ENCODE results near the gene KRT6B.
"Not testable (repeated sequence)": the region's sequence is repeated elsewhere in the genome, so short reads cannot be mapped to it uniquely, and the experiment has no call there.

The KRT6B gene

GRCh38 chr12:52464897-52465296 lies 13.0 kb upstream of the KRT6B start:
- no peak for DNase-seq

- no peak for DNase-seq
These were observed 9.7 kb upstream of the KRT6B start for GRCh38 chr12:52461693-52462092.

DNA sequence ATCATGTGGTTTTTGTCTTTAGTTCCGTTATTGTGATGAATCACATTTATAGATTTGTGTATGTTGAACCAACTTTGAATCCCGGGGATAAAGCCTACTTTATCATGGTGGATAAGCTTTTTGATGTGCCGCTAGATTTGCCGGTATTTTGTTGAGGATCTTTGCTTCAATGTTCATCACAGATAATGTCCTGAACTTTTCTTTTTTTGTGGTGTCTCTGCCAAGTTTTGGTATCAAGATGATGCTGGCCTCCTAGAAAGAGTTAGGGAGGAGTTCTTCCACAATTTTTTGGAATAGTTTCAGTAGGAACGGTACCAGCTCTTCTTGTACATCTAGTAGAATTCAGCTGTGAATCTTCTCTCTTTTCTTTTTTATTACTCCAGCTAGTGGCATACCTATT lies 6.9 kb upstream of the KRT6B start:
- no peak for DNase-seq

DNA sequence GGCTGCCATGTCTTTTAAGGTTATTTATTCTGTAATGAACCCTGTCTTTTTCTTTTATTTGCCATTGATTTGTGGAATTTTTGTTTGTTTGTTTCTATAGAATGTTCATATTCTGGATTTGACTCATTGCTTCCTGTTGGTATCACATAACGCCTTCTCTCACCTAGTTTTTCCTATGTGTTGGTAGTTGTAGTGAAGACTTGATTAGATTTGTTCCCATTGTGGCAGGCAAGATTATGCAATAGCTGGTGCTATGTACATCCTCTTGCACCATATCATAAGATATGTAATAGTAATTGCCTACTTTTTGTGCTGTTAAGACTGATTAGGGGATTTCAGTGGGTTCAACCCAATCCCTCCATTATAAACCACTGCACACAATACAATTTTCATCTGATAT lies 3.9 kb upstream of the KRT6B start:
- no peak for DNase-seq

GRCh38 chr12:52454411-52455201 lies 2.7 kb upstream of the KRT6B start:
- DNase-seq: no peak

- DNase-seq: no peak
These were observed 3.7 kb downstream of the KRT6B start for GRCh38 chr12:52448228-52448627.

GRCh38 chr12:52447196-52447595 lies 4.8 kb downstream of the KRT6B start:
- DNase-seq: not testable (repeated sequence)

- DNase-seq: no peak
These were observed 5.4 kb downstream of the KRT6B start for GRCh38 chr12:52446367-52447045.

DNA sequence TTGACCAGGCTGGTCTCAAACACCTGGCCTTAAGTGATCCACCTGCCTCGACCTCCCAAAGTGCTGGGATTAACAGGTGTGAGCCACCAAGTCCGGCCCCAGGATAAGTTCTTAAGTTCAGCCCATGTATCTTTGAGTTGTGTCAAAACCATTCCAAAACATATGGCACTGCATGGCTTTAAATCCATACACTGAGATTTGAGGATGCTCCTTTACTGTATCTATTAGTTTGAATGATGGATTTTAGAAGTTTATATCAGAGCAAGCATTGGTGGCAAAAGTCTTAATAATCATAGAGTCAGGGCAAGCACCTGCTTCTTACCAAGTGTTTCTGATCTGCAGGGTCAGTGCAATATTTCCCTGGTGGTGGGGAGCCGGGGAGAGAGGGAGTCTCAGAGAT lies 6.1 kb downstream of the KRT6B start:
- no peak for DNase-seq

- DNase-seq: no peak
These were observed 7.0 kb downstream of the KRT6B start for GRCh38 chr12:52444647-52445595.

DNA sequence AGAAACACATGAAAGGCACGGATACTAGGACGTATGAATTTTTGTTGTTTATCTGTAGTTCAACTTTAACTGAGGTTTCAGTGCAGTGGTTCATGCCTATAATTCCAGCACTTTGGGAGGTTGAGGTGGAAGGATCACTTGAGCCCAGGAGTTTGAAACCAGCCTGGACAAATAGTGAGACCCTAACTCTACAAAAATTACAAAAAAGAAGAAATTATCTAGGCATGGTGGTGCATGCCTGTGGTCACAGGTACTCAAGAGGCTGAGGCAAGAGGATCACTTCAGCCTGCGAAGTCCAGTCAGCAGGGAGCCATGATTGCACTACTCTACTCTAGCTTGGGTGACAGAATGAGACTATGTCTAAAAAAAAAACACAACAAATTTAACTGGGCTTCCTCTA lies 8.0 kb downstream of the KRT6B start:
- no peak for DNase-seq

DNA sequence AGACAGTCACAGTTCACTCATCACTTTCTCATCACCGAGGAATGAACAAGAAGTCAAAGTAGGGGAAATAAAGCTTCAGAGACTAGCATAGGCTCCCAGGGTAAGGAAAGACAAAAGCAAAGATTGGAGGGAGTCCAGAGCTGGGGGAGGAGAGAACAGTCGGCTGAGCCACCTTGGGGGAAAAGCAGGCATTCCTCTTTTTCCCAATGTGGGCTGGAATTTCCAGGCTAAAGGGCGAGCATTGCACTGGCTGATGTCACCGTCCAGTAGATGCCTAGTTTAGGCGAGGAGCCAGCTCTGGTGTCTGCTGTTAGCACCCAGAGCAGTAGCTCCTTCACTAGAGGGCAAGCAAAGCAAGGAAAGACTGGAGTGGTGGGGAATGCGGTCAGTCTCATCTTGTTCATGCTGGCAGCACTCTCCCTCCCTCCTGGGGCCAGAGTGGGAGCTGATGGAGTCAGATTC lies 9.3 kb downstream of the KRT6B start:
- no peak for DNase-seq

GRCh38 chr12:52441320-52441911 lies 10.5 kb downstream of the KRT6B start:
- no peak for DNase-seq

DNA sequence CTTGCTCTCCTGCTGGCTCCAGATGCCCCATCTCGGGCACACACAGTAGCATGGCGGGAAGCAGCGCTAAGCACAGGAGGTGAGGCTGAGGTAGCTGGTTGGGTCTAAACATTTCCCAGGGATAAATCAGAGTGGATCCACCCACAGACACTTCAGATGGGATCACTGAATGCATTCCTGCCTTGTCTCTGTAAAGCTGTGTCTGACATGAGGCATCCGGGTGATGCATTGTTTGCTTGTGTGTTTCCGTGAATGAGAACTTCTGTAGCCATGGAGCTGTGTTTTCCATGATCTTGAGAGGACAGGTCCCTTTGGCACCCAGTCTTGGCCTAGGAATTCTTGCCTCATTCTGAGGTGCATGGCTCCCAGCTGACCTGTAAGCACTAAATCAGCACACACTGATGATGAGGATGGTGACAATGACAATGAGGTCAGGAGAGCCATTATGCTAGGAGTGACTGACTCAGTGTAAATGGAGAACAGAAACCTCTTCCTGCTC lies 11.1 kb downstream of the KRT6B start:
- no peak for DNase-seq

GRCh38 chr12:52439845-52440244 lies 12.1 kb downstream of the KRT6B start:
- DNase-seq: no peak

GRCh38 chr12:52439420-52439819 lies 12.5 kb downstream of the KRT6B start:
- DNase-seq: no peak

DNA sequence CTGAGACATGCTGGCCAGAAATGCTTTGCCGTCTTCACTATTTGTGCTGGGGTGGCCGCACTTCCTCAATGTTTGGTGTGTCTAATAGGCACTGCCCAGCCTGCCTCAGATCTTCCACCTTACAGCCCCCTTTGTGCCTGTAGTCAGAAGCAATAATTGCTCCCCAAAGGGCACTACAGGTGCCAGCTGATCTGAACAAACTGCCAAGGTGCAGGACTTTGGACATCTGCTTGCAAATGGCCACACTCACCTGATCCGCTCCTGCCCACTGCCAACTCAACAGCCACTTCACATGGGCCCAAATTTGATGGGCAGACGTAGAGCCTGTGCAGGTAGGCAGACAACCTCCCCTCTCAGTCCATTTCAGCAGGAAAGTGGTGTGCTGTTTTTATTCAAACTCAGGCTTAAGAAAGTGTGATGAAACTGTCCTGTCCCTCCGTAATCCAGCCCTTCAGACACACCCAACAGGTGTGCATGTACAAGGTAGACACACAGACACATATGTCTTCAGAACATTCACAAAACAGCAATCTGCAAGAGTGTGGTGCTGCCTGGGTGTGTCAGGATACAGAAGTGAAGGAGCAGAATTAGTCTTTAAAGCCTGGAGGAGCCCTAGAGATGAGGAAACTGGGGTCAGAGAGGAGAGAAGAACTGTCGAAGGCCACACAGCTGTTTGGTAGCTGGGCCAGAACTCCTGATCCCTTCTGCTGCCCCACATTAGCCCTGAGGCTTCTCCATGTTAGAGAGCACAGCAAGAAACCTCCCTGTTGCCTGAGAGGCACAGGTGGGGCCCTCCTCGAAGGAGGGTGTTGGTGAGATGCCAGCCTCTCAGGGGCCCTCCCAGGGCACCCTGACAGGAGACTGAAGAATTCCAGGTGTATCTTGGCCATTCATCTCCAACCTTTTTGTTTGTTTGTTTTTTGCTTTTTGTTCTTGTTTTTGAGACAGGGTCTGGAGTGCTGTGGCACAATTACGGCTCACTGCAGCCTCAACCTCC lies 13.3 kb downstream of the KRT6B start:
- DNase-seq: no peak

- no peak for DNase-seq
These were observed 14.4 kb downstream of the KRT6B start for GRCh38 chr12:52437508-52437907.

GRCh38 chr12:52436828-52437474 lies 15.0 kb downstream of the KRT6B start:
- DNase-seq: no peak

DNA sequence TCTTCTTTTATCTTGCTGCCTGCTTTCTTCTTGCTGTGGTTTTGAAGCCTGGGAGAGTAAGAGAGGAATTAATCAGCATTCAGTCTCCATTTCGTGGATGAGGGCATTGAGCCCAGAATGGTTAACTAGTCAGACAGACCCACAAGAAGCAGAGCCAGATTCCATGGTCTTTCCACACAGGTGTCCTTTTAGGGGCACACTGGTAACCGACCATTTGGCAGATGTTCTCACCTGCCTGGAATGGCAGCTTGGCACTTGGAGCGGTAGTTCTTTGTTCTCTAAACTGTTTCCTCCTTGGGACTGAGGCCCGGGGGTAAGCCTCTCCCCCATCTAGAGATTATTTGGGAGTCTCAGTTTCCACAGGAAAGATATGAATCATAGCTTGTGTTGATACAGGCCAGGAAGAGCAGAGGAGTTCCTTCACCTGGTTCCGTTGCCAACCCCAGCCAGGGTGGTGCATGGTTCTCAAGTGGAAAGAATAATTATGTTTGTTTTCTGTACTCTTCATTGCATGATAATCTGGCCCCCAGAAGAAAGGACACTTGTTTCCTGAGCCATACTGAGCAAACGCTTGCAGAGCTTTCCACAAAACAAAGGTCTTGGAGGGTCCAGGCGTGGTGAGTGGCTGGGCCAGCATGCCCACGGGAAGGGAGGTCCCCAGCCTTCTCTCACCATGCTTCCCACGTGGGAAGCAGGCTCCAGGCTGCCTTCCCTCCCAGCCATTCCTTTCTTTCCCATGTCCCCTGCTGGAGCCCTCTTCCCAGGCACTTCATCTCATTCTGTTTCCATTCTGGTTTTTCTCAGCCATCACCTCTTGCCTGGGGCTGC lies 15.7 kb downstream of the KRT6B start:
- no peak for DNase-seq
